Smooth muscle cell (in vitro differentiated cells): Measurements from ENCODE around the gene LEPR. TPM values are rescaled to one million over a fixed set of nuclear protein-coding genes. Genes with fewer than 3 reads are reported as not detected.

ENCODE experiments used
- DNase-seq: peaks from one replicate; lab custom pipeline; 2025; ENCODE audit not compliant: unreplicated experiment; lab: John Stamatoyannopoulos, UW
- H2AFZ ChIP-seq: fragments of 200-600 bp; sonication (generic); 2 replicates; pipeline ENCODE4 v1.6.0; 2016; ENCODE audit warnings: antibody characterized with exemption, low read depth, mild to moderate bottlenecking
- H3F3A ChIP-seq: fragments of 200-600 bp; sonication (generic); 2 replicates; pipeline ENCODE4 v1.6.0; 2017; ENCODE audit warnings: antibody characterized with exemption, low read depth
- H3K27ac ChIP-seq: fragments of 200-600 bp; sonication (generic); 2 replicates; pipeline ENCODE4 v1.5.1; 2016; ENCODE audit warnings: low read depth, mild to moderate bottlenecking
- H3K27me3 ChIP-seq: fragments of 200-600 bp; sonication (generic); 2 replicates; pipeline ENCODE4 v1.6.1; 2016; ENCODE audit warnings: low read depth, mild to moderate bottlenecking
- H3K36me3 ChIP-seq: fragments of 200-600 bp; sonication (generic); 2 replicates; pipeline ENCODE4 v1.5.1; 2016; ENCODE audit warnings: low read depth
- H3K4me1 ChIP-seq: fragments of 200-600 bp; sonication (generic); 2 replicates; pipeline ENCODE4 v1.5.1; 2016; ENCODE audit warnings: low read depth
- H3K4me2 ChIP-seq: fragments of 200-600 bp; sonication (generic); 2 replicates; pipeline ENCODE4 v1.6.0; 2016; ENCODE audit warnings: mild to moderate bottlenecking
- H3K4me3 ChIP-seq: fragments of 200-600 bp; sonication (generic); 2 replicates; pipeline ENCODE4 v1.5.1; 2016; ENCODE audit warnings: mild to moderate bottlenecking
- H3K79me2 ChIP-seq: fragments of 200-600 bp; sonication (generic); 2 replicates; pipeline ENCODE4 v1.6.0; 2016; ENCODE audit warnings: low read depth, mild to moderate bottlenecking
- H3K9ac ChIP-seq: fragments of 200-600 bp; sonication (generic); 2 replicates; pipeline ENCODE4 v1.6.0; 2016; ENCODE audit warnings: low read depth
- H3K9me3 ChIP-seq: fragments of 200-600 bp; sonication (generic); replicated peaks from 2 replicates; pipeline ENCODE4 v1.5.1; 2016; ENCODE audit warnings: low read depth
- H4K20me1 ChIP-seq: fragments of 200-600 bp; sonication (generic); 2 replicates; pipeline ENCODE4 v1.6.0; 2016; ENCODE audit warnings: low read depth
- WGBS: methylation state at CpG from one replicate; pipeline ENCODE4 v1.1.7; 2016; ENCODE audit warnings: low lambda C conversion rate; 5-methylcytosine and 5-hydroxymethylcytosine counted together
- polyA plus RNA-seq: library from polyadenylated mRNA; unstranded; fragments of >200 nt; fragmentation: Nextera tagmentation; extraction: Ambion mirVana; gene quantifications from 2 replicates; pipeline ENCODE4 v1.2.1, GENCODE V29; 2016
- total RNA-seq: library from RNA; depleted of rRNA; stranded (reverse); fragments of >200 nt; gene quantifications from 2 replicates; pipeline ENCODE4 v1.2.3, GENCODE V29; 2014
- TF ChIP-seq, protein P1 (sequence below): fragments of 200-600 bp; sonication (generic); IDR thresholded peaks from 2 replicates; pipeline ENCODE4 v1.5.1; 2017; ENCODE audit warnings: borderline replicate concordance, mild to moderate bottlenecking, antibody characterized with exemption; ENCODE audit not compliant: insufficient read depth, poor library complexity, severe bottlenecking

The LEPR gene, protein sequence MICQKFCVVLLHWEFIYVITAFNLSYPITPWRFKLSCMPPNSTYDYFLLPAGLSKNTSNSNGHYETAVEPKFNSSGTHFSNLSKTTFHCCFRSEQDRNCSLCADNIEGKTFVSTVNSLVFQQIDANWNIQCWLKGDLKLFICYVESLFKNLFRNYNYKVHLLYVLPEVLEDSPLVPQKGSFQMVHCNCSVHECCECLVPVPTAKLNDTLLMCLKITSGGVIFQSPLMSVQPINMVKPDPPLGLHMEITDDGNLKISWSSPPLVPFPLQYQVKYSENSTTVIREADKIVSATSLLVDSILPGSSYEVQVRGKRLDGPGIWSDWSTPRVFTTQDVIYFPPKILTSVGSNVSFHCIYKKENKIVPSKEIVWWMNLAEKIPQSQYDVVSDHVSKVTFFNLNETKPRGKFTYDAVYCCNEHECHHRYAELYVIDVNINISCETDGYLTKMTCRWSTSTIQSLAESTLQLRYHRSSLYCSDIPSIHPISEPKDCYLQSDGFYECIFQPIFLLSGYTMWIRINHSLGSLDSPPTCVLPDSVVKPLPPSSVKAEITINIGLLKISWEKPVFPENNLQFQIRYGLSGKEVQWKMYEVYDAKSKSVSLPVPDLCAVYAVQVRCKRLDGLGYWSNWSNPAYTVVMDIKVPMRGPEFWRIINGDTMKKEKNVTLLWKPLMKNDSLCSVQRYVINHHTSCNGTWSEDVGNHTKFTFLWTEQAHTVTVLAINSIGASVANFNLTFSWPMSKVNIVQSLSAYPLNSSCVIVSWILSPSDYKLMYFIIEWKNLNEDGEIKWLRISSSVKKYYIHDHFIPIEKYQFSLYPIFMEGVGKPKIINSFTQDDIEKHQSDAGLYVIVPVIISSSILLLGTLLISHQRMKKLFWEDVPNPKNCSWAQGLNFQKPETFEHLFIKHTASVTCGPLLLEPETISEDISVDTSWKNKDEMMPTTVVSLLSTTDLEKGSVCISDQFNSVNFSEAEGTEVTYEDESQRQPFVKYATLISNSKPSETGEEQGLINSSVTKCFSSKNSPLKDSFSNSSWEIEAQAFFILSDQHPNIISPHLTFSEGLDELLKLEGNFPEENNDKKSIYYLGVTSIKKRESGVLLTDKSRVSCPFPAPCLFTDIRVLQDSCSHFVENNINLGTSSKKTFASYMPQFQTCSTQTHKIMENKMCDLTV
- total RNA-seq (15.1 and 20.3 TPM in 2 replicates), polyA plus RNA-seq (5.9 and 9.3 TPM in 2 replicates)

DNA sequence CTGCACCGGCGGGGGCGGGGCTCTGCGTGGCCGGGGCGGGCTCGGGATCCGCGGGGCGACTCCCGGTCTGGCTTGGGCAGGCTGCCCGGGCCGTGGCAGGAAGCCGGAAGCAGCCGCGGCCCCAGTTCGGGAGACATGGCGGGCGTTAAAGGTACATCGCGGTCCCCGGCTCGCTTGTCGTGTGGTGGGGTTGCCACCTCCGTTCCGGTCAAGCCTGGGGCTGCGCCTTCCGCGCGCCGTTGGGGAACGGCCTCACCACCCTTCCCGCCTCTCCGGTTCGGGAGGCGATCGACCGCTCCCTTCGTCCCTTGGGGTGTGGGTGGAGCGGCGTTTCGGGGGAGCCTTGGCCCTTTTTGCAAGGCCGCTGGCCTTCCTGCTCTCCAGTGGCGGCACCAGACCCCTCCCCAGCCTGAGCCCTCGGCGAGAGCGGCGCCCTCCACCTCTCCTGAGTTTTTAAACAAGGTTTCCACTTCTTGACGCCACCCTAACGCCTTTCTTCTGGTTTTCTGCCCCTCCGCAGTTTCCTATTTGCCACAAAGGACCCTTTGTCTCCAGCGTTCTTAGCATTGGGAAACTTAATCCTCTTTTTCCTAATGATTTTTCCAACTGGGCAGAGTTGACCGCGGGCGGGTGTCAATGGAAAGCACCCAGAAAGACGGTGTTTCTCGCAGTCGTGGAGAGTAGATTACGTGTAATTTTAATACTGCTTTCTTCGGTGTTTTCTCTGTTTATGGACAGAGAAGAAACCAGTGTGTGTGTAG lies at the start of gene LEPR, which contains the start of gene LEPROT:
Gene LEPR (plus strand): TSS at position 79 of the 761 bp plus-strand sequence. CDS start 144,898 bp downstream, outside the sequence.
Gene LEPROT (plus strand): TSS at position 79 of the 761 bp plus-strand sequence. CDS start 57 bp downstream, at position 136.
- Histone ChIP-seq H3K9ac (peak within 1 kb of the TSS; percentile 94), H4K20me1 (peaks cover 37% of the 10 kb centered on the region), H3K4me1 (peaks cover 10% of the 10 kb centered on the region), H3K27ac (peak within 1 kb of the TSS; percentile 97), H3K36me3 (no peaks in the 10 kb centered on the region), H3K4me2 (peak within 1 kb of the TSS; percentile 96), H2AFZ (peak within 1 kb of the TSS; percentile 100), H3K9me3 (no peaks in the 10 kb centered on the region), H3F3A (peaks cover 11% of the 10 kb centered on the region), H3K27me3 (no peaks in the 10 kb centered on the region), H3K79me2 (peaks cover 44% of the 10 kb centered on the region), H3K4me3 (peak within 1 kb of the TSS; percentile 90)
- no peak for DNase-seq
- TF ChIP-seq, protein P1, sequence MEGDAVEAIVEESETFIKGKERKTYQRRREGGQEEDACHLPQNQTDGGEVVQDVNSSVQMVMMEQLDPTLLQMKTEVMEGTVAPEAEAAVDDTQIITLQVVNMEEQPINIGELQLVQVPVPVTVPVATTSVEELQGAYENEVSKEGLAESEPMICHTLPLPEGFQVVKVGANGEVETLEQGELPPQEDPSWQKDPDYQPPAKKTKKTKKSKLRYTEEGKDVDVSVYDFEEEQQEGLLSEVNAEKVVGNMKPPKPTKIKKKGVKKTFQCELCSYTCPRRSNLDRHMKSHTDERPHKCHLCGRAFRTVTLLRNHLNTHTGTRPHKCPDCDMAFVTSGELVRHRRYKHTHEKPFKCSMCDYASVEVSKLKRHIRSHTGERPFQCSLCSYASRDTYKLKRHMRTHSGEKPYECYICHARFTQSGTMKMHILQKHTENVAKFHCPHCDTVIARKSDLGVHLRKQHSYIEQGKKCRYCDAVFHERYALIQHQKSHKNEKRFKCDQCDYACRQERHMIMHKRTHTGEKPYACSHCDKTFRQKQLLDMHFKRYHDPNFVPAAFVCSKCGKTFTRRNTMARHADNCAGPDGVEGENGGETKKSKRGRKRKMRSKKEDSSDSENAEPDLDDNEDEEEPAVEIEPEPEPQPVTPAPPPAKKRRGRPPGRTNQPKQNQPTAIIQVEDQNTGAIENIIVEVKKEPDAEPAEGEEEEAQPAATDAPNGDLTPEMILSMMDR = no peak
- WGBS = under 1% methylated on average over 45 of the region's 60 CpGs

DNA sequence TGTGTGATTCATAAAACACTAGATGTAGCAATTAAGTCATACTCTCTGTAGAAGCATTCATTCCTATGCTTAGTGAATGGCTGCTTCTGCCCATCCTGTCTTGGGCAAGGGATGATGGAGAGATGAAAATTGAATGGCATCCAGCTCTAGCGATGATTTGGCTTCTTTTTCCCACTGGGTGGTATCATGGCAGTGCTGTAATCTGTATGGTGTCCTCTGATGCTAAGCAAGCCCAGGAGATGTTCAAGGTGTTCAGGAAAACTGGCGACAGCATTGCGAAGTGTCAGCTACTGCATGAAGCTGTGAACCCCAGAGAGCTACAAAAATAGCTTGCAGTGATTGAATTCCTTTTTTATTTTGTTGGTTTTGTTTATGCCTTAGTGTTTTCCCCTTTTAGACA lies 48.9 kb upstream of the LEPR start:
- no peak overlapping the region for H3K9ac ChIP-seq
- no peak overlapping the region for H3K27ac ChIP-seq
- no peak overlapping the region for H2AFZ ChIP-seq
- H3K4me2 ChIP-seq = no peak overlapping the region
- H4K20me1 ChIP-seq = no peaks in the 10 kb centered on the region
- TF ChIP-seq, protein P1 = no peak
- H3K36me3 ChIP-seq = no peaks in the 10 kb centered on the region
- no peaks in the 10 kb centered on the region for H3K79me2 ChIP-seq
- no peaks in the 10 kb centered on the region for H3F3A ChIP-seq
- WGBS = 95% methylated on average over 3 of the region's 3 CpGs
- H3K4me1 ChIP-seq = no peaks in the 10 kb centered on the region
- H3K27me3 ChIP-seq = no peaks in the 10 kb centered on the region
- no peak for DNase-seq
- H3K9me3 ChIP-seq = no peaks in the 10 kb centered on the region
- H3K4me3 ChIP-seq = no peak overlapping the region

DNA sequence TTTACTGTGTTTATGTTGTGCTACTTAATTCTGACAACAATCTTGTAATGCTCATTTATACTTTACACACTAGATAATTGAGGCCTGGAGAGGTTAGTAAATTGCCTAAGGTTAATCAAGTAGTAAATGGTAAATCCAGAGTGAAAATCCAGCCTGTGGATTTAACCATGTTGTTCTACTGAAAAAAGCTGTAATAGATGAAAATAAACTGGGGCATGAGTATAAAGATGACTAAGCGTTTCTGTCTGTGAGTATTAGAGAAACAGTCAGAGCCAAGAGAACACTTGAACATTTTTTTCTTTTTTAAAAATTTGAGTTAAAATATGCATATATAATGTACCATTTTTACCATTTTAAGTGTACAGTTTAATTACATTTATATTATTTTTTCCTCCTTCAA lies 47.9 kb upstream of the LEPR start:
- WGBS = 79% methylated on average over 1 of the region's 1 CpG
- H3K4me2 ChIP-seq = no peak overlapping the region
- H2AFZ ChIP-seq = no peak overlapping the region

More for the DNA sequence above, 47.9 kb upstream of the LEPR start:
- Histone ChIP-seq H3K36me3 (no peaks in the 10 kb centered on the region), H3F3A (no peaks in the 10 kb centered on the region), H3K4me3 (no peak overlapping the region), H3K9ac (no peak overlapping the region), H3K27me3 (no peaks in the 10 kb centered on the region), H3K27ac (no peak overlapping the region), H3K9me3 (no peaks in the 10 kb centered on the region), H3K79me2 (no peaks in the 10 kb centered on the region), H3K4me1 (no peaks in the 10 kb centered on the region), H4K20me1 (no peaks in the 10 kb centered on the region)
- no peak for DNase-seq
- TF ChIP-seq, protein P1 = no peak
